Activated CD4-positive, alpha-beta memory T cell treated with anti-CD3 and anti-CD28 coated beads for 36 hours (primary cell): Measurements from ENCODE around the gene SENP1. TPM values are rescaled to one million over a fixed set of nuclear protein-coding genes. Genes with fewer than 3 reads are reported as not detected.

Experiments used
- CTCF ChIA-PET: fragments of 350-600 bp; sonication (Branson Sonifier 250); formaldehyde crosslinking; loops from one replicate; lab custom pipeline; 2021; ENCODE audit warnings: antibody characterized with exemption, inconsistent platforms; lab: Charles Lee
- POLR2A ChIA-PET: fragments of 350-600 bp; sonication (Branson Sonifier 250); formaldehyde crosslinking; loops from one replicate; lab custom pipeline; 2021; ENCODE audit warnings: antibody characterized with exemption; lab: Charles Lee
- DNase-seq: peaks from one replicate; pipeline ENCODE4 v3.0.0-alpha.2; 2020
- H3K27ac Mint-ChIP-seq: one replicate; pipeline ENCODE4 v1.8.0; 2021; ENCODE audit warnings: mixed read lengths
- H3K27me3 Mint-ChIP-seq: one replicate; pipeline ENCODE4 v1.8.0; 2021; ENCODE audit warnings: mixed read lengths
- H3K36me3 Mint-ChIP-seq: one replicate; pipeline ENCODE4 v1.8.0; 2021; ENCODE audit warnings: mixed read lengths
- H3K4me1 Mint-ChIP-seq: one replicate; pipeline ENCODE4 v1.8.0; 2021; ENCODE audit warnings: low read depth, mixed read lengths
- H3K4me3 Mint-ChIP-seq: one replicate; pipeline ENCODE4 v1.8.0; 2021; ENCODE audit warnings: mild to moderate bottlenecking, mixed read lengths
- H3K9me3 Mint-ChIP-seq: one replicate; pipeline ENCODE4 v1.8.0; 2021; ENCODE audit warnings: mixed read lengths
- intact Hi-C: fragments of 100-400 bp; cut with micrococcal nuclease; formaldehyde crosslinking; loops from one replicate; pipeline ENCODE4 v1.15.1; 2023
- total RNA-seq, 2 experiments: library from RNA; stranded (reverse); gene quantifications; one replicate each; pipeline ENCODE4 v1.2.3, GENCODE V29; 2021

The SENP1 gene
- total RNA-seq, 2 experiments from 2014 or later, result 37.7 to 41.6 TPM

DNA sequence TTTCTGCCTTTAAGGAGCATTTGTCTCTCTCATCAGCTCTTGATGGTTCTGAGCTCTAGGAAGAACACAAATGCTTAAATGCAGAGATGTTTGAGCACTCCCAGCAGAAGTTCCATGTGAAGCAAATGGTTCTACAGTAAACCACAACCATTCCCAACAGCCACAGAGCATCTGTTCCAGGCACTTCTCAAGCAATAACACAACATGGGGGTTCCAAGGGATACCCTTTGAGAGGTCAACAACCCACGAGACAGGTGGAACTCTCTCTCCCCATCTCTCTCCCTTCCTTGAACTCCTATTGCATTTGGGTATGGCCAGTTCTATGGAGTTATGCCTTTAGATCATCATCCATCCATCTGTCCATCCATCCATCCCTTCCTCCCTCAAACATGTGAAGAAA, 96.4 kb downstream of the SENP1 start:
- no peak for DNase-seq
- H3K4me3 Mint-ChIP-seq, result no peak overlapping the region
- POLR2A ChIA-PET, result no interaction called here
- intact Hi-C loops, result no loop called here
- CTCF ChIA-PET, result no interaction called here
- H3K36me3 Mint-ChIP-seq, result no peaks in the 10 kb centered on the region
- peaks cover 54% of the 10 kb centered on the region for H3K27me3 Mint-ChIP-seq
- no peaks in the 10 kb centered on the region for H3K9me3 Mint-ChIP-seq
- peaks cover 2% of the 10 kb centered on the region for H3K4me1 Mint-ChIP-seq
- H3K27ac Mint-ChIP-seq, result no peak overlapping the region

DNA sequence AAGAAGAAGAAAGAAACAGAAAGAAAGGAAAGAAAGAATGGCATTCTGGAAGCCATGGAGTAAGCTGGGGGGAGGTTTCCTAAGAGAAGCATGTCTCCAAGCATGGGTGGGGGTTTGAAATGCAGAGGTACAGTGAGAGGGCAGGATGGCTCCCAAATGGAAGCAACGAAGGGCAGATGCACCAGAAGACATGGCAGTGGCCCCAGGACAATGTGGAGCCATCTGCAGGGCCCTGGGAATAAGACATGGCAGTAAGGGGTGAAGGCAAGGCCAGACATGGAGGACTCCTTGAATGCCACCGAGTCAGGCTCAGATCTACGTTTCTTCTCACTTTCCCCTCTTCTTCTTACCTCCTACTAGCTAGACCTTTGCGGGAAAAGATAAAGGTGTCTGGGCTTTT, 96.9 kb downstream of the SENP1 start:
- H3K4me1 Mint-ChIP-seq, result peaks cover 4% of the 10 kb centered on the region
- intact Hi-C loops, result no loop called here
- CTCF ChIA-PET, result no interaction called here

DNA sequence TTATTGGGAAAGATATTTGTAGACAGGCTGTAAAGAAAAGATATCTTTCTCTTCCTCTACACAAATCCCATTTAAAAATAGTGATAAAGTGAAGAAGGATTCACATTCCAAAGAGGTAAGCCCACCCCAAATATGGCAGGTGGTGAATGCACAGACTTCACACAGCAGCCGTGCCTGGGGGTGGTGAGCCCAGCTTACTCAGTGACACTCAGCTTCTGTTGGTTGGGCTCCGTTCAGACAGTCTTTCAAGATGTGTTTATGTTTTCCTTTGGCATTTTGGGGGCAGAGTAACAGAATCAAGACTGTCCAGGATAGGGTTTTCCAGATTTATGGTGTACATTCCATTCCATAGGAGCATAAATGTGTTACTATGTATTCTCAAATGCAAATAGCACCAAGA, 97.5 kb downstream of the SENP1 start:
- Mint-ChIP-seq H3K4me1 (peaks cover 10% of the 10 kb centered on the region), H3K36me3 (no peaks in the 10 kb centered on the region), H3K27me3 (peaks cover 59% of the 10 kb centered on the region), H3K4me3 (no peak overlapping the region), H3K27ac (no peak overlapping the region), H3K9me3 (no peaks in the 10 kb centered on the region)
- intact Hi-C loops, result no loop called here
- CTCF ChIA-PET, result no interaction called here
- no peak for DNase-seq
- POLR2A ChIA-PET, result no interaction called here

More for the DNA sequence above, 96.9 kb downstream of the SENP1 start:
- no peaks in the 10 kb centered on the region for H3K9me3 Mint-ChIP-seq
- H3K4me3 Mint-ChIP-seq, result no peak overlapping the region
- DNase-seq, result no peak
- peaks cover 55% of the 10 kb centered on the region for H3K27me3 Mint-ChIP-seq
- H3K27ac Mint-ChIP-seq, result no peak overlapping the region
- no peaks in the 10 kb centered on the region for H3K36me3 Mint-ChIP-seq
- POLR2A ChIA-PET, result no interaction called here

DNA sequence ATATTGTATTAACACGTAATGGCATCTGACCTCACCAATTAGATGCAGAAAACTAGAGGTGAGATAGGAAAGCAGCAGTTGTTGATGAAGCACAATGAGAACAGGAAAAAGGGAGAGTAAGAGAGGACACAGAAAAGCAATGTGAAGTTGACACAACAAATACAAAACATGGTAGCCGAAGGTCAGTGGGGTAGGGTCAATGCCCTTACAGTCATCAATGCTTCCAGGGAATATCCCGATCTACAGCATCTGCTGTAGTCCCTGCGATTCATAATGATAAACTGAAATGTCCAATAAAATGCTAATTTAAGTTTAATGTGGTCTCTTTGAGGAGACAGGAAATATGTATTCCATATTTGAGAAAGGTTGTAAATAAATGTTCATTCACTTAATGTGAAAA, 98.7 kb downstream of the SENP1 start:
- peaks cover 70% of the 10 kb centered on the region for H3K27me3 Mint-ChIP-seq
- no peak for DNase-seq
- H3K27ac Mint-ChIP-seq, result no peak overlapping the region
- intact Hi-C loops, result no loop called here
- H3K4me1 Mint-ChIP-seq, result peaks cover 22% of the 10 kb centered on the region
- no peak overlapping the region for H3K4me3 Mint-ChIP-seq
- H3K36me3 Mint-ChIP-seq, result no peaks in the 10 kb centered on the region
- POLR2A ChIA-PET, result no interaction called here
- no peaks in the 10 kb centered on the region for H3K9me3 Mint-ChIP-seq
- CTCF ChIA-PET, result no interaction called here

DNA sequence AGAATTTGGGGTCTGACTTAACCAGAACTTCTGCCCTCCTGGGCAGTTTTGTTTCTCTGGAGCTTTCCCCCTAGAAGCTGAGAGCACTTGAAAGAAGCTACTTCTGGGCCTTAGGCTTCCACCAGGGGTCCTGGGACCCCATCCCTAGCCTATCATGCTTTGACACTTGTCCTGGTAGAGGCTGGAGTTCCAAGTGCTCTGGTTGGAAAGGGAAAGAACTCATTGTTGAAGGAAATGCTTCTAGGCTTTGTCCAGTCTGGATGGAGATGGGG, 100.2 kb downstream of the SENP1 start:
- Mint-ChIP-seq H3K9me3 (no peaks in the 10 kb centered on the region), H3K27me3 (peaks cover 79% of the 10 kb centered on the region), H3K4me1 (peaks cover 36% of the 10 kb centered on the region), H3K27ac (no peak overlapping the region), H3K4me3 (no peak overlapping the region), H3K36me3 (no peaks in the 10 kb centered on the region)
- POLR2A ChIA-PET, result no interaction called here
- CTCF ChIA-PET, result interaction anchor here (0.7 to 2.1 kb wide), 3 partner anchors 43 to 613 kb away, joined by 3 to 7 read pairs (median 6); partner anchors contain the start of gene TMEM106C
- DNase-seq, result no peak
- intact Hi-C loops, result no loop called here

DNA sequence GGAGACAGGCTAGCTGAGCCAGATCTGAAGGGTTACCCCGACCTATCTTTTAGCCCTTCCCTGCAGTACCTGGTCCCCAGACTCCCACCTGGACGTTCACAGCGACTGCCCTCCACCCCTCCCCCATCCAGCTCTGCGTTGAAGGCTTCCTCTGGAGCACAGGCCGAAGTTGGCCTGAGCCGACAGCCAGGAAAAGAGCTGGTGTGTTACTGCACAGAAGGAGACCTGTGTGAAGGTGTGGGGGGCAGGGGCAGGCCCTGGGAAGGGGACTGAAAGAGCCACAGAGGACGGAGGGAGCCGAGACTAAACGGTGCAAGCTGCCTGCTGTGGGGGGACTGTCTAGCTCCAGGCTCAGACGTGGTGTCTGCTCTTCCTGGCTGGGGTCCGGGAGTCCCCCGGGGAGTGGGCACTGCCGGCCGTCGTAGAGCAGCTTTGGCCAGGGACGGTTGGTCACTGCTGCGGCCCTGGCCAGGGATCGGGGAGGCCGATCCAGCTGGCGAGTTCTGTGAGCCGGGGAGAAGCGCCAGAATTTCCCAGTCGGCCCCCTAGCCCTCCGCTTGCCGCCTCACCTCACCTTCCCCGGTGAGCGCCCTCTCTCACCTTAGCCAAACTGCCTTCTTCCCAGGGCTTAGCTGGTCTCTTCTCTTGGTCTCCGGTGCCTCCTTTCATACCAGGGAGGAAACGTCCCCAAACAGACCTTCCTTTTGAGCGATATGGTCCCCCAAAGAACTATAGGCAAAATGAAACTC, 100.7 kb downstream of the SENP1 start:
- no peak overlapping the region for H3K27ac Mint-ChIP-seq
- H3K9me3 Mint-ChIP-seq, result no peaks in the 10 kb centered on the region
- intact Hi-C loops, result no loop called here
- no peak overlapping the region for H3K4me3 Mint-ChIP-seq
- peaks cover 36% of the 10 kb centered on the region for H3K4me1 Mint-ChIP-seq
- DNase-seq, result no peak
- H3K27me3 Mint-ChIP-seq, result peaks cover 84% of the 10 kb centered on the region
- ChIA-PET CTCF (interaction anchor here (0.5 to 2.1 kb wide), 4 partner anchors 19 to 613 kb away, joined by 3 to 7 read pairs (median 4); partner anchors contain the start of gene TMEM106C), POLR2A (no interaction called here)
- no peaks in the 10 kb centered on the region for H3K36me3 Mint-ChIP-seq

DNA sequence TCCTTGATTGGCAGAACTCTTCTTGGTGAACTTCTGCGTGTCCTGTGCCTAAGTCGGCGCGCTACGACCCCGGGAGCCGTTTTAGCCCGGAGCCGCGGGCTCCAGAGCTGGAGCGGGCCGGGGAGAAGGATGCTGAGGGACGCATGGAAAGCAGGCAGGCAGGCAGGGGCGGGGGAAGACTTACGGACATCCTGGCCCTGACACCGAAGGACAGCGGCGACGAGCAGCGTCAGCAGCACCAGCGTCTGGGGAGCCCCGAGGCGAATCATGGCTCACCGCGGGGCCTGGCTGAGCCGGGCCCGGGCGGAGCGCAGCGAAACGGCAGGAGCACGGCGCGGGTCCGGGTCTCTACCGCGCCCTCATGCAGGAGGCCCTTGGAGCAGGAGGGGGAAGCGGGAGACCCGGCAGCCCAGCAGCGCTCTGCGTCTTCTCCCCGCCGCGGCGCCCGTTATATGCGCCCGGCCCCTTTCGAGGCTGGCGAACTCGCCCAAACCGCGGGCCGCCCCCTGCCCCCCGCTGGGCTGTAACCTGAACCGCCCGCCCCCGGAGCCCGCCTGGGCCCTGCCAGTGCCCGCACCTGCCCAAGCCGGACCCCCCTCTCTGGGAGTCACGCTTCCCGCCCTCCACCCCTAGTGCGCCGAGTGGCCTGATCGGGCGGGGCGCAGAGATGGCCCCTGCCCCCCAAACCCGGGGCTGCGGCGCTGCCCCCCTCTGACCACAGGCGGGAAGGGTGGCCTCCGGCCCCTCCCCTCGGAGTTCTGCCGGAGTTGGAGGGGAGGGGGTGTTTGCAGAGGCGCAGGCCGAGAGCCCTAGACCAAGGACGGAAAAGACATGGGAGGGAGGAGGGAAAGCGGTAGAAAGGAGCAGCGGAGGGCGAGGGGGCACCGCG, 101.6 kb downstream of the SENP1 start, which contains the start of gene COL2A1:
Gene COL2A1 (minus strand): TSS at position 424 of the 889 bp plus-strand sequence. CDS start 155 bp downstream, at position 269.
- Mint-ChIP-seq H3K27ac (no peak within 1 kb of the TSS), H3K4me3 (peak within 1 kb of the TSS; percentile 51), H3K9me3 (no peaks in the 10 kb centered on the region), H3K4me1 (peaks cover 36% of the 10 kb centered on the region), H3K36me3 (no peaks in the 10 kb centered on the region), H3K27me3 (peaks cover 85% of the 10 kb centered on the region)
- DNase-seq, result peak; percentile 51
- CTCF ChIA-PET, result interaction anchor here (1.9 kb wide), 1 partner anchor 41 kb away, joined by 6 read pairs; the partner anchor contains the start of gene TMEM106C
- POLR2A ChIA-PET, result no interaction called here
- intact Hi-C loops, result loop anchor here (5.0 kb wide), 1 partner anchor 183 kb away; no protein-coding TSS in a partner anchor

DNA sequence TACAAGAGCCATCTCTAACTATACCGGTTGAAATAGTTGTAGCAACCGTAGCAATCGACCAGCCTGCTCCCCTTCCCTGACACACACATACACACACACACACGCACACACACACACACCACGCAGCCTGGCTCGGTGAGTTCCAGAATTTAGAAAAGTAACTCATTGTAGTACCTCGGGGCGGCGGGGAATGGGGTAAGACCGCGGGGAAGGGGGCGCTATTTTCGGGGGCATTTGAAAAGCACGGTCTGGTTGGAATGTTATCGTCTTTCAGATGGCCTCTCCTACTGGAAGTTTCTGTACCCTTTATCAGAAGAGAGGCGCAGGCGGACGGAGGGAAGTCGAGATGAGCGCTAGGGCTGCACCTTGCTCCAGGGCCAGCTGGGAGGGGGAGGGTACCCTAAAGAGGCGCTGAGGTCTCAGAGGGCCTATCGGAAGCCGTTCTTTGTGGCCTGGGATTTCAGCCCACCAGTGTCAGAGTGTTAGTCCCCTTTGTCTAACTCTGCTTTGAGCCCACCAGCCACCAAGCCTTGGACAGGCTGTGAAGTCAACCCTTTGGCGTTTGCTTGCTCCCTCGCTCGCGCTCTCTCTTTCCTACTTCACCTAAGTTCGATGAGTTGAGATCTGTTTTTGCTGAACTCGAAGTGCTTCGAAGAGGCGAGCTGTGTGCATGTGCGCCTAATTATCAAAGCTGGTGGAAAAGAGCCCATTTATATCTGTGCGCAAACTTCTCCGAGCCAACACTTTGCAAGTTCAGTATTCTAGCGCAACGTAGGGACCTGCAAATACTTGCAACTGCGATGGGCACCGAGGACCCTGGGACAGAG, 102.4 kb downstream of the SENP1 start:
- Mint-ChIP-seq H3K36me3 (no peaks in the 10 kb centered on the region), H3K4me1 (peaks cover 36% of the 10 kb centered on the region), H3K4me3 (peak overlapping the region; percentile 51), H3K27ac (no peak overlapping the region), H3K9me3 (no peaks in the 10 kb centered on the region), H3K27me3 (peaks cover 84% of the 10 kb centered on the region)
- DNase-seq, result peak; percentile 36
- CTCF ChIA-PET, result no interaction called here
- POLR2A ChIA-PET, result no interaction called here
- intact Hi-C loops, result loop anchor here (5.0 kb wide), 1 partner anchor 184 kb away; no protein-coding TSS in a partner anchor

DNA sequence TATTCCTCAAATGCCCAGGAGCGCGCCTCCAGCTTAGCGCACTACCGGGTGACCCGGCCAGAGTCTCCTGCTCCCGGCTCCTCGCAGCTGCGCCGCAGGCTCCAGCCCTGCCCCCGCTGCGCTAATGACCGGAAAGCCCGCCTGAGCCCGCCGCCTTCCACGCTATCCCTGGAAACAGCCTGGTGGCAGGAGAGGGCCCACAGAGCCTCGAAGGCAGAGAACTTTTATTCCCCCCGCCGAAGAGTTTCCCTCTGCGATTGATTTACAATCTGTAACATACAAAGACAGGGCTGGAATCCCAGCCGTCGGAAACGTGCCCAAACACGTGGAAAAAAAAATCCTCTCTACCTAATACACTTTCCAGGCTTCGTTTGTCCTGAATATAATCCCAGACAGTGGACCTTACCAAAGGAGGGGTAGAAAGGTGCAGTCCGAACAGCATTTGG, 103.1 kb downstream of the SENP1 start:
- POLR2A ChIA-PET, result no interaction called here
- no peak for DNase-seq
- peak overlapping the region; percentile 51 for H3K4me3 Mint-ChIP-seq

DNA sequence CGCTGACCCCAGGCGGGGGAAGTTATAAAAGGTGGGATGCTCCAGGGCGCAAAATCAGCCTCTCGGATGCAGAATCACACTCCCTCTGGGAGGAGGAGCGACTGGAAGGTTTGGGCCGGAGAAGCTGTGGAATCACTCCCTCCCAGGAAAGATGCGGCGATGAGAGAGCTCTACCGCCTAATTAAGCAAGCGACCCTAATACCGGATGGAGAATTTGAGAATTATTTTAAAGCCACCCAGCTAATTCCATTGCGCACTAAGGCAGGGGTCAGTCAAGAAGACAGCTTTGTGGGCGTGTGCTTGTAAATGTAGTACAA, 103.5 kb downstream of the SENP1 start:
- peaks cover 36% of the 10 kb centered on the region for H3K4me1 Mint-ChIP-seq
- intact Hi-C loops, result loop anchor here (5.0 kb wide), 1 partner anchor 185 kb away; no protein-coding TSS in a partner anchor
- peak overlapping the region; percentile 61 for H3K4me3 Mint-ChIP-seq
- H3K9me3 Mint-ChIP-seq, result no peaks in the 10 kb centered on the region
- peaks cover 79% of the 10 kb centered on the region for H3K27me3 Mint-ChIP-seq
- ChIA-PET POLR2A (no interaction called here), CTCF (interaction anchor here (0.6 to 1.1 kb wide), 2 partner anchors 39 to 616 kb away, joined by 3 to 5 read pairs; partner anchors contain the start of gene TMEM106C)
- no peak overlapping the region for H3K27ac Mint-ChIP-seq
- H3K36me3 Mint-ChIP-seq, result no peaks in the 10 kb centered on the region
- no peak for DNase-seq

More for the DNA sequence above, 103.1 kb downstream of the SENP1 start:
- intact Hi-C loops, result loop anchor here (5.0 kb wide), 1 partner anchor 185 kb away; no protein-coding TSS in a partner anchor
- CTCF ChIA-PET, result interaction anchor here (1.1 kb wide), 1 partner anchor 39 kb away, joined by 5 read pairs; the partner anchor contains the start of gene TMEM106C
- H3K36me3 Mint-ChIP-seq, result no peaks in the 10 kb centered on the region
- H3K4me1 Mint-ChIP-seq, result peaks cover 36% of the 10 kb centered on the region
- H3K27ac Mint-ChIP-seq, result no peak overlapping the region
- no peaks in the 10 kb centered on the region for H3K9me3 Mint-ChIP-seq
- H3K27me3 Mint-ChIP-seq, result peaks cover 82% of the 10 kb centered on the region
